ENCODE results near the gene MYMX.

- TF ChIP-seq TAF1 (IDR thresholded peaks at IDR 0.05; ENCODE audit: borderline replicate concordance, low read depth, low read length) = no peak
- TF ChIP-seq POLR2A (IDR thresholded peaks at IDR 0.05; ENCODE audit: low read depth, low read length) = no peak
- TF ChIP-seq POLR2AphosphoS5 (IDR thresholded peaks at IDR 0.05; ENCODE audit: low read depth, low read length) = no peak
These were observed 27.5 kb upstream of the MYMX start for GRCh38 chr6:44189257-44189656.

Measured in GM12892 (cell line).